ENCODE data around the gene LENG8.

LENG8 gene

GRCh38 chr19:54460230-54461005 is 11.4 kb downstream of the LENG8 start:
- in situ Hi-C loops (cut with MboI; ENCODE audit: low pct_unique_long_range_greater_than_20kb, low sequenced_read_pairs, unreplicated experiment) = loop anchor here (25.0 kb wide), 2 partner anchors 652 to 1152 kb away; partner anchors contain the start of genes PPP1R12C, ZNF524, ZNF784 and ZNF865
- DNase-seq (ENCODE audit: low spot score) = no peak
- no peak for TF ChIP-seq CTCF (IDR thresholded peaks at IDR 0.05; ENCODE audit: extremely low read depth, insufficient read depth, missing control alignments)

- DNase-seq (ENCODE audit: low spot score) = no peak
- in situ Hi-C loops (cut with MboI; ENCODE audit: low pct_unique_long_range_greater_than_20kb, low sequenced_read_pairs, unreplicated experiment) = loop anchor here (25.0 kb wide), 2 partner anchors 651 to 1151 kb away; partner anchors contain the start of genes PPP1R12C, ZNF524, ZNF784 and ZNF865
- TF ChIP-seq CTCF (IDR thresholded peaks at IDR 0.05; ENCODE audit: extremely low read depth, insufficient read depth, missing control alignments) = no peak
Measured at GRCh38 chr19:54461210-54461609, 12.2 kb downstream of the LENG8 start.

GRCh38 chr19:54461613-54462012 is 12.6 kb downstream of the LENG8 start:
- DNase-seq (ENCODE audit: low spot score) = no peak
- no peak for TF ChIP-seq CTCF (IDR thresholded peaks at IDR 0.05; ENCODE audit: extremely low read depth, insufficient read depth, missing control alignments)
- in situ Hi-C loops (cut with MboI; ENCODE audit: low pct_unique_long_range_greater_than_20kb, low sequenced_read_pairs, unreplicated experiment) = loop anchor here (25.0 kb wide), 2 partner anchors 651 to 1151 kb away; partner anchors contain the start of genes PPP1R12C, ZNF524, ZNF784 and ZNF865

- DNase-seq (ENCODE audit: low spot score) = no peak
- no peak for TF ChIP-seq CTCF (IDR thresholded peaks at IDR 0.05; ENCODE audit: extremely low read depth, insufficient read depth, missing control alignments)
- in situ Hi-C loops (cut with MboI; ENCODE audit: low pct_unique_long_range_greater_than_20kb, low sequenced_read_pairs, unreplicated experiment) = loop anchor here (25.0 kb wide), 2 partner anchors 650 to 1150 kb away; partner anchors contain the start of genes PPP1R12C, ZNF524, ZNF784 and ZNF865
Measured at GRCh38 chr19:54462047-54462654, 13.2 kb downstream of the LENG8 start.

GRCh38 chr19:54462655-54463530 is 13.9 kb downstream of the LENG8 start:
- in situ Hi-C loops (cut with MboI; ENCODE audit: low pct_unique_long_range_greater_than_20kb, low sequenced_read_pairs, unreplicated experiment) = loop anchor here (25.0 kb wide), 2 partner anchors 649 to 1149 kb away; partner anchors contain the start of genes PPP1R12C, ZNF524, ZNF784 and ZNF865
- peak; percentile 65 for DNase-seq (ENCODE audit: low spot score)

More at GRCh38 chr19:54462655-54463530, 13.9 kb downstream of the LENG8 start:
- TF ChIP-seq CTCF (IDR thresholded peaks at IDR 0.05; ENCODE audit: extremely low read depth, insufficient read depth, missing control alignments) = peak; percentile 13

Measured in GM13977 (cell line).